ENCODE results near the gene MYOG.

GRCh38 chr1:203081465-203082230 is 4.2 kb downstream of the MYOG start:
- TF ChIP-seq CTCF (IDR thresholded peaks at IDR 0.05) (no peak), POLR2AphosphoS5 (IDR thresholded peaks at IDR 0.05) (no peak)

All from prostate gland (tissue), 2 donors.